GM21786 (cell line): ENCODE measurements around the gene DYRK2.
A peak's percentile ranks its signal among the peaks of the same experiment; 100 is the strongest.

Experiments
- ATAC-seq: cut with Tn5 transposase; IDR thresholded peaks from one replicate; pipeline ENCODE4 v1.9.1; 2021; ENCODE audit not compliant: unreplicated experiment

The DYRK2 gene

GRCh38 chr12:67698672-67699581, 50.4 kb downstream of the DYRK2 start:
- ATAC-seq, result peak; percentile 92

- ATAC-seq, result no peak
Observed at GRCh38 chr12:67701121-67701520, 52.6 kb downstream of the DYRK2 start.

DNA sequence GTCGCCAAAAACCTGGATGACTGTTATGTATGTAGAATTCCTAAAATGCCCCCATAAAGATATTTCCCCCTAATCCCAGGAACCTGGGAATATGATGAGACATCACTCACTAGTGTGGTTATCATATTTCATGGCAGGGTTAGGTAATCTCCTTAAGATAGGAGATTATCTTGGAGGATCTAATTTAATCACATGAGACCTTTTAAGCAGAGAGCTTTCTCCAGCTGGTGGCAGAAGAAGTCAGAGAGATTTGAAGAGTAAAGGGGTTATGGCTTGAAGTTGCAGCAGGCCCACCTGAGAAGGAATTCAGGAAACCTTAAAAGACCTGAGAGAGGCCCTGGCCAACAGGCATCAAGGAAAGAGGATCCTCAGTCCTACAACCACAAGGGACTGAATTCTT, 53.6 kb downstream of the DYRK2 start:
- no peak for ATAC-seq

DNA sequence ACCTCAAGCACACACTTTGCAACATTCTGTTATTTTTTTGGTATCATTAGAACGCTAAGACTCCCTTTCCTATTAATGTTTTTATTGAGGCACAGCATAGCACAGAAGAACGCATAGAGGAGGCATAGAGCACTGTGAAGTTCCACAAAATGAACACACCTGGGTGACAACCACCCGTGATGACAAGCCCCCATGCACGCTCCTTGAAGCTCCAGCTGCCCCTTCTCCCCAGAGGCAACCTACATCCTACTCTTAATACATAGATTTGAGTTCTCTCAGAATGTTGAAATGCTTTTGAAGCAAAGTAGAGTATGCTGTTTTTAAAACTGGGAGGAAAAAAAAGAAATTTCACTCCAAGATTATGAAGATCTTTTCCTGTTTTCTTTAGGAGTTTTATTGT, 55.5 kb downstream of the DYRK2 start:
- no peak for ATAC-seq

- ATAC-seq, result no peak
Observed at GRCh38 chr12:67705394-67706370, 57.1 kb downstream of the DYRK2 start.

GRCh38 chr12:67709367-67709954, 60.9 kb downstream of the DYRK2 start:
- no peak for ATAC-seq

- peak; percentile 98 for ATAC-seq
Observed at GRCh38 chr12:67710582-67710981, 62.0 kb downstream of the DYRK2 start.

DNA sequence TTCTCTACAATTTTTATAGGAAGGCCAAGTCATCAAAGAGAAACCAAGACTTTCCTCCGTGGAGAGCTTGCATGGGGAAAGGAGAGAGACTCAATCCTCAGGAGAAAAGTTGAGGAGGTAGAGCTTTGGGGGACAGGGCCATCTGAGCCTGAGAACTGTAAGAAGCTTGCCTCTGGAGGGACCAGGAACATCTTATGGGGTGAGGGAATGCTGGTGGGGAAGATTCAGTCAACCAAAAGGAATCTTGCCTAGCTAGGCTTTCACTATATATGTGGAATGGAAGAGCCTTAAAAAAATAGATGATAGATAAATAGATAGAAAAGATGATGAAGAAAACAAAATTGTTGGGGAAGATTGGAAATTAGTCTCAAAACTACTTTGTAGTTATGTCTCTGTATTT, 63.5 kb downstream of the DYRK2 start:
- no peak for ATAC-seq

DNA sequence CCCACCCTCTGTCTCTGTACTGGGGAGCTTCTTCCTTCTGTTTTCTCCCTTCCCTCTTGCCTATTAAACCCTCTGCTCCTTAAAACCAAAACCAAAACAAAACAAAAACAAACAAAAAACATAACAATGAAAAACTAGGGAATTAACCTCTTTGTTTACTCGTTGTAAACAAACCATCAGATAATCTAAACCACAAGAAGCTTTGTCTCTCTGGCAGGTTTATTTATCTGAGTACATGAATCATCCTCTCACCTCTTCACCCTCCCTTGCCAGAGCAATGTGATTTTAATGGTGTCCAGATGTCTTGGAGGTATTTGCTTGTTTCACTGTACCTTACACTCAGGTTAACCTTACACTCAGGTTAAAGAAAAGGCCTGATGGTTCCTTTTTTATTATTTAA, 66.1 kb downstream of the DYRK2 start:
- no peak for ATAC-seq
